IMR-90 (cell line): ENCODE results near the gene TMEM92. TPM values are rescaled to one million over a fixed set of nuclear protein-coding genes. Genes with fewer than 3 reads are reported as not detected.

Experiments used
- ATAC-seq: fragments of 200-7000 bp; cut with Tn5 transposase; 2 replicates; pipeline ENCODE4 v1.9.1; 2020; ENCODE audit warnings: low read depth, mild to moderate bottlenecking, moderate library complexity
- BruUV-seq: library from RNA; stranded (reverse); fragments of 400-500 nt; replicated peaks from 2 replicates; lab custom pipeline; 2021; lab: Mats Ljungman, UMichigan
- CTCF ChIA-PET: fragments of 300-600 bp; formaldehyde crosslinking; extraction: SDS; loops from one replicate; lab custom pipeline; 2021; ENCODE audit warnings: antibody characterized with exemption; lab: Yijun Ruan, JAX
- POLR2A ChIA-PET: fragments of 300-600 bp; sonication (Branson Sonifier 250); formaldehyde crosslinking; loops from one replicate; lab custom pipeline; 2022; ENCODE audit warnings: antibody characterized with exemption; ENCODE audit not compliant: unreplicated experiment; lab: Charles Lee
- DNase-seq: peaks from one replicate; pipeline ENCODE4 v3.0.0; 2013
- H2AFZ ChIP-seq: replicated peaks from 2 replicates; pipeline ENCODE3; 2013; ENCODE audit warnings: low read length, mild to moderate bottlenecking; ENCODE audit not compliant: poor library complexity
- H2AK5ac ChIP-seq: 2 replicates; pipeline ENCODE4 v1.6.1; 2013; ENCODE audit warnings: low read depth, low read length, inconsistent platforms
- H2AK9ac ChIP-seq: replicated peaks from 2 replicates; pipeline ENCODE3; 2013; ENCODE audit warnings: mild to moderate bottlenecking, low read depth, low read length, moderate library complexity; ENCODE audit not compliant: poor library complexity
- H2BK120ac ChIP-seq: 2 replicates; pipeline ENCODE4 v1.6.1; 2013; ENCODE audit warnings: low read depth, low read length, inconsistent platforms
- H2BK15ac ChIP-seq: 3 replicates; pipeline ENCODE4 v1.6.1; 2013; ENCODE audit warnings: low read depth, low read length, inconsistent platforms
- H2BK20ac ChIP-seq: 2 replicates; pipeline ENCODE4 v1.6.1; 2013; ENCODE audit warnings: low read depth, mild to moderate bottlenecking, inconsistent platforms, low read length, moderate library complexity
- H2BK5ac ChIP-seq: 2 replicates; pipeline ENCODE4 v1.6.1; 2013; ENCODE audit warnings: mild to moderate bottlenecking, low read depth, low read length, inconsistent platforms; ENCODE audit not compliant: poor library complexity, severe bottlenecking
- H3K14ac ChIP-seq: replicated peaks from 2 replicates; pipeline ENCODE4 v1.6.1; 2013; ENCODE audit warnings: low read depth, low read length, inconsistent platforms
- H3K18ac ChIP-seq: 2 replicates; pipeline ENCODE4 v1.6.1; 2013; ENCODE audit warnings: low read depth, low read length, control low read depth
- H3K23ac ChIP-seq: 2 replicates; pipeline ENCODE4 v1.6.1; 2013; ENCODE audit warnings: low read depth, low read length, inconsistent platforms
- H3K27ac ChIP-seq: 2 replicates; pipeline ENCODE4 v1.5.1; 2013; ENCODE audit warnings: mild to moderate bottlenecking, control low read depth, low read length; ENCODE audit not compliant: insufficient read depth
- H3K27me3 ChIP-seq: 2 replicates; pipeline ENCODE4 v1.6.1; 2013; ENCODE audit warnings: low read length; ENCODE audit not compliant: control insufficient read depth, insufficient read depth
- H3K36me3 ChIP-seq: 2 replicates; pipeline ENCODE4 v1.6.1; 2013; ENCODE audit warnings: low read length, mixed read lengths; ENCODE audit not compliant: control insufficient read depth, insufficient read depth
- H3K4ac ChIP-seq: 2 replicates; pipeline ENCODE4 v1.6.1; 2013; ENCODE audit warnings: low read depth, low read length, inconsistent platforms
- H3K4me1 ChIP-seq: 2 replicates; pipeline ENCODE4 v1.6.1; 2013; ENCODE audit warnings: low read length, mixed read lengths; ENCODE audit not compliant: control insufficient read depth, insufficient read depth
- H3K4me2 ChIP-seq: 2 replicates; pipeline ENCODE4 v1.6.1; 2013; ENCODE audit warnings: low read depth, mild to moderate bottlenecking, control low read depth, low read length, moderate library complexity
- H3K4me3 ChIP-seq: 2 replicates; pipeline ENCODE4 v1.5.1; 2013; ENCODE audit warnings: low read depth, mild to moderate bottlenecking, control low read depth, low read length, moderate library complexity; ENCODE audit not compliant: insufficient read depth
- H3K56ac ChIP-seq: 2 replicates; pipeline ENCODE4 v1.6.1; 2013; ENCODE audit warnings: low read length, inconsistent platforms; ENCODE audit not compliant: insufficient read depth; ENCODE audit errors: extremely low read depth
- H3K79me1 ChIP-seq, 2 experiments: 2 replicates each; pipeline ENCODE4 v1.6.1; 2013; ENCODE audit warnings: low read length in 2 of 2, inconsistent platforms in 1 of 2, low read depth in 1 of 2
- H3K9ac ChIP-seq: 2 replicates; pipeline ENCODE4 v1.6.1; 2013; ENCODE audit warnings: low read depth, low read length, control low read depth
- H3K9me1 ChIP-seq: 2 replicates; pipeline ENCODE4 v1.6.1; 2013; ENCODE audit warnings: low read length, inconsistent platforms; ENCODE audit not compliant: insufficient read depth
- H3K9me3 ChIP-seq: 2 replicates; pipeline ENCODE4 v1.6.1; 2013; ENCODE audit warnings: low read length; ENCODE audit not compliant: control insufficient read depth, insufficient read depth
- H4K20me1 ChIP-seq: 2 replicates; pipeline ENCODE4 v1.6.1; 2013; ENCODE audit warnings: low read length, inconsistent platforms; ENCODE audit not compliant: insufficient read depth
- H4K5ac ChIP-seq: 2 replicates; pipeline ENCODE4 v1.6.1; 2013; ENCODE audit warnings: mild to moderate bottlenecking, low read depth, low read length, control low read depth
- H4K8ac ChIP-seq, 2 experiments: 2 replicates each; pipeline ENCODE4 v1.6.1; 2013; ENCODE audit warnings: low read depth in 2 of 2, low read length in 2 of 2, control low read depth in 1 of 2, inconsistent platforms in 1 of 2
- H4K91ac ChIP-seq: 2 replicates; pipeline ENCODE4 v1.6.1; 2013; ENCODE audit warnings: low read depth, low read length, inconsistent platforms; ENCODE audit not compliant: insufficient read depth
- BHLHE40 ChIP-seq: fragments of 150-350 bp; IDR thresholded peaks from 2 replicates; pipeline ENCODE4 v1.6.1; 2016; ENCODE audit warnings: mild to moderate bottlenecking, low read depth, low read length
- CEBPB ChIP-seq: IDR thresholded peaks from 2 replicates; pipeline ENCODE4 v1.6.1; 2012; ENCODE audit warnings: low read depth, low read length, improper control_type of control experiment
- CHD1 ChIP-seq: IDR thresholded peaks from 2 replicates; pipeline ENCODE4 v1.6.1; 2012; ENCODE audit warnings: low read depth, low read length, improper control_type of control experiment
- CTCF ChIP-seq: conservative IDR thresholded peaks from 2 replicates; pipeline ENCODE4 v1.5.1; 2012; ENCODE audit warnings: mild to moderate bottlenecking, low read depth, low read length, improper control_type of control experiment
- FOS ChIP-seq: fragments of 150-350 bp; IDR thresholded peaks from 2 replicates; pipeline ENCODE4 v1.6.1; 2016; ENCODE audit warnings: low read depth, low read length
- MAFK ChIP-seq: IDR thresholded peaks from 2 replicates; pipeline ENCODE4 v1.6.1; 2012; ENCODE audit warnings: low read depth, low read length, improper control_type of control experiment
- MAZ ChIP-seq: IDR thresholded peaks from 2 replicates; pipeline ENCODE4 v1.6.1; 2012; ENCODE audit warnings: low read depth, mild to moderate bottlenecking, low read length, improper control_type of control experiment, moderate library complexity, borderline replicate concordance
- MXI1 ChIP-seq: IDR thresholded peaks from 2 replicates; pipeline ENCODE4 v1.6.1; 2012; ENCODE audit warnings: low read depth, mild to moderate bottlenecking, low read length, moderate library complexity, borderline replicate concordance
- NFE2L2 ChIP-seq: fragments of 150-350 bp; IDR thresholded peaks from 2 replicates; pipeline ENCODE4 v1.6.1; 2016; ENCODE audit warnings: low read depth, mild to moderate bottlenecking, low read length
- POLR2A ChIP-seq: IDR thresholded peaks from 2 replicates; pipeline ENCODE4 v1.6.1; 2012; ENCODE audit warnings: mild to moderate bottlenecking, low read depth, low read length
- RAD21 ChIP-seq: IDR thresholded peaks from 2 replicates; pipeline ENCODE4 v1.6.1; 2012; ENCODE audit warnings: low read length, improper control_type of control experiment
- RCOR1 ChIP-seq: IDR thresholded peaks from 2 replicates; pipeline ENCODE4 v1.6.1; 2012; ENCODE audit warnings: mild to moderate bottlenecking, low read length, improper control_type of control experiment; ENCODE audit not compliant: insufficient replicate concordance
- RFX5 ChIP-seq: IDR thresholded peaks from 2 replicates; pipeline ENCODE4 v1.8.0; 2012; ENCODE audit warnings: low read depth, mild to moderate bottlenecking, low read length, moderate library complexity
- SMC3 ChIP-seq: fragments of 150-350 bp; IDR thresholded peaks from 2 replicates; pipeline ENCODE4 v1.6.1; 2016; ENCODE audit warnings: low read depth, mild to moderate bottlenecking, antibody characterized with exemption, low read length, moderate library complexity
- USF2 ChIP-seq: fragments of 150-350 bp; IDR thresholded peaks from 2 replicates; pipeline ENCODE4 v1.6.1; 2017; ENCODE audit warnings: mild to moderate bottlenecking, antibody characterized with exemption, low read length, low read depth
- WGBS, 2 experiments: methylation state at CpG; one replicate each; pipeline versions ENCODE4 v1.1.5 to v1.1.7; 2013; ENCODE audit warnings: missing lambda C conversion rate in 2 of 2; ENCODE audit not compliant: insufficient read length in 1 of 2; ENCODE audit errors: extremely low coverage in 2 of 2; 5-methylcytosine and 5-hydroxymethylcytosine counted together
- dilution Hi-C: fragments of 300-500 bp; cut with HindIII; formaldehyde crosslinking; loops from one replicate; pipeline ENCODE4 v1.14.3; 2018; ENCODE audit warnings: low sequenced_read_pairs; ENCODE audit not compliant: unreplicated experiment
- in situ Hi-C: fragments of 300-500 bp; cut with MboI; formaldehyde crosslinking; loops from 3 replicates; pipeline ENCODE4 v1.14.3; 2019; ENCODE audit warnings: low sequenced_read_pairs, inconsistent platforms, mixed read lengths
- intact Hi-C: fragments of 100-400 bp; cut with micrococcal nuclease; formaldehyde crosslinking; loops from 2 replicates; pipeline ENCODE4 v1.10.0; 2022
- polyA plus RNA-seq, 3 experiments: library from polyadenylated mRNA; depleted of rRNA; stranded (reverse); fragments of >200 nt; gene quantifications; 2 replicates each; pipeline ENCODE4 v1.2.3, GENCODE V29; 2012; ENCODE audit warnings: low replicate concordance in 1 of 3
- total RNA-seq: library from RNA; depleted of rRNA; stranded (reverse); fragments of >200 nt; gene quantifications from 2 replicates; pipeline ENCODE4 v1.2.3, GENCODE V29; 2012

TMEM92 gene
- total and polyA plus RNA-seq, 2 of the 4 experiments (the other 2 are of a cell fraction) = 0.18 to 1.7 TPM

- dilution Hi-C loops = no loop called here
- Histone ChIP-seq H3K9me1 (peaks cover 18% of the 10 kb centered on the region), H4K91ac (peak overlapping the region; percentile 94), H3K9me3 (no peaks in the 10 kb centered on the region), H2BK20ac (peak overlapping the region; percentile 98), H3K23ac (peak overlapping the region; percentile 80), H3K56ac (peak overlapping the region; percentile 93), H3K4me3 (peak overlapping the region; percentile 8), H3K4ac (peak overlapping the region; percentile 98), H3K27me3 (no peaks in the 10 kb centered on the region), H3K14ac (peak overlapping the region; percentile 85), H4K5ac (peak overlapping the region; percentile 51), H4K8ac (peak overlapping the region; percentile 78 to 88), H2AFZ (peak overlapping the region; percentile 75), H3K27ac (peak overlapping the region; percentile 90), H3K18ac (peak overlapping the region; percentile 75), H3K4me2 (peak overlapping the region; percentile 63), H2AK9ac (peak overlapping the region; percentile 90), H2AK5ac (peak overlapping the region; percentile 99), H3K36me3 (peaks cover 2% of the 10 kb centered on the region; the same call in 1 of the 2 replicates), H2BK15ac (peak overlapping the region; percentile 94), H3K79me1 (peaks cover 11 to 38% of the 10 kb centered on the region in 2 experiments), H3K9ac (peak overlapping the region; percentile 69), H4K20me1 (no peaks in the 10 kb centered on the region), H3K4me1 (peaks cover 25% of the 10 kb centered on the region), H2BK120ac (peak overlapping the region; percentile 97), H2BK5ac (peak overlapping the region; percentile 90)
- DNase-seq (peak; percentile 100), ATAC-seq (peak; percentile 88)
- 15% methylated on average over 4 of the region's 8 CpGs; no CpG with 5 or more reads in 1 of the 2 experiments for WGBS, 2 experiments
- no TSS peak for BruUV-seq
- intact Hi-C loops = loop anchor here (2.0 kb wide), 1 partner anchor 117 kb away; no protein-coding TSS in a partner anchor
- ChIA-PET POLR2A (interaction anchor here (0.6 to 1.9 kb wide), 5 partner anchors 12 to 108 kb away, joined by 3 to 12 read pairs (median 5); partner anchors contain the start of gene COL1A1), CTCF (interaction anchor here (0.6 to 8.3 kb wide), 5 partner anchors 79 to 1808 kb away, joined by 3 to 54 read pairs (median 4); no protein-coding TSS in a partner anchor)
- in situ Hi-C loops = loop anchor here (10.0 kb wide), 1 partner anchor 115 kb away; no protein-coding TSS in a partner anchor
- TF ChIP-seq CTCF (no peak), BHLHE40 (peak; percentile 35), MAFK (peak; percentile 12; the same call in 1 of the 2 replicates), POLR2A (peak; percentile 55), CHD1 (peak; percentile 71; the same call in 1 of the 2 replicates), RCOR1 (no peak), NFE2L2 (peak; percentile 44; the same call in 1 of the 2 replicates), SMC3 (no peak), RAD21 (no peak; the same call in 1 of the 2 replicates), MAZ (0 out of 2 replicates have a peak, but pooled peaks have one; percentile 41), FOS (peak; percentile 96), USF2 (no peak), MXI1 (peak; percentile 48; the same call in 1 of the 2 replicates), RFX5 (no peak), CEBPB (peak; percentile 99)
Observed at GRCh38 chr17:50289991-50290702, 15.9 kb downstream of the TMEM92 start.
